OCI-LY7 (cell line): ENCODE data around the gene GPRC5C. TPM values are rescaled to one million over a fixed set of nuclear protein-coding genes. Genes with fewer than 3 reads are reported as not detected.

Source experiments
- BruUV-seq: library from RNA; stranded (reverse); fragments of 400-500 nt; replicated peaks from 2 replicates; lab custom pipeline; 2021; lab: Mats Ljungman, UMichigan
- CTCF ChIA-PET: fragments of 300-600 bp; sonication (Branson Sonifier 250); formaldehyde crosslinking; loops from one replicate; lab custom pipeline; 2022; ENCODE audit warnings: antibody characterized with exemption; ENCODE audit not compliant: unreplicated experiment; lab: Charles Lee
- POLR2A ChIA-PET: fragments of 300-600 bp; sonication (Branson Sonifier 250); formaldehyde crosslinking; loops from one replicate; lab custom pipeline; 2022; ENCODE audit warnings: antibody characterized with exemption; lab: Charles Lee
- DNase-seq: peaks from one replicate; pipeline ENCODE4 v3.0.0-alpha.2; 2015; ENCODE audit warnings: low spot score
- H2AFZ ChIP-seq: fragments of 200-600 bp; sonication (generic), shearing (Covaris generic); 2 replicates; pipeline ENCODE4 v1.6.1; 2014; ENCODE audit warnings: mild to moderate bottlenecking, antibody characterized with exemption, low read length, moderate library complexity
- H3K27ac ChIP-seq: fragments of 200-600 bp; sonication (generic); 2 replicates; pipeline ENCODE4 v1.5.1; 2014; ENCODE audit warnings: mixed run types, low read depth, mild to moderate bottlenecking, moderate library complexity, low read length, inconsistent platforms; ENCODE audit not compliant: poor library complexity, severe bottlenecking
- H3K36me3 ChIP-seq: fragments of 200-600 bp; sonication (generic); 2 replicates; pipeline ENCODE4 v1.6.1; 2014; ENCODE audit warnings: mild to moderate bottlenecking, antibody characterized with exemption, low read length, moderate library complexity, mixed read lengths; ENCODE audit not compliant: insufficient read depth
- H3K4me1 ChIP-seq: fragments of 200-600 bp; sonication (generic); 2 replicates; pipeline ENCODE4 v1.5.1; 2014; ENCODE audit warnings: mild to moderate bottlenecking, low read length; ENCODE audit not compliant: insufficient read depth, poor library complexity, severe bottlenecking
- H3K4me2 ChIP-seq: fragments of 200-600 bp; sonication (generic); 2 replicates; pipeline ENCODE4 v1.6.1; 2014; ENCODE audit warnings: mild to moderate bottlenecking, low read length
- H3K4me3 ChIP-seq: fragments of 200-600 bp; sonication (generic); 2 replicates; pipeline ENCODE4 v1.5.1; 2014; ENCODE audit warnings: mild to moderate bottlenecking, low read depth, low read length; ENCODE audit not compliant: poor library complexity, severe bottlenecking
- H3K79me2 ChIP-seq: fragments of 200-600 bp; sonication (generic); 2 replicates; pipeline ENCODE4 v1.6.1; 2016; ENCODE audit warnings: low read depth, mild to moderate bottlenecking, low read length, moderate library complexity, mixed read lengths; ENCODE audit not compliant: insufficient read depth
- H3K9me2 ChIP-seq: fragments of 200-600 bp; sonication (generic); 2 replicates; pipeline ENCODE4 v1.6.1; 2016; ENCODE audit warnings: mild to moderate bottlenecking, low read length, mixed read lengths; ENCODE audit not compliant: insufficient read depth
- H3K9me3 ChIP-seq: fragments of 200-600 bp; sonication (generic); 2 replicates; pipeline ENCODE4 v1.6.1; 2014; ENCODE audit warnings: mild to moderate bottlenecking, mixed run types, low read length, mixed read lengths
- H4K20me1 ChIP-seq: fragments of 200-600 bp; sonication (generic); 2 replicates; pipeline ENCODE4 v1.6.1; 2014; ENCODE audit warnings: mild to moderate bottlenecking, antibody characterized with exemption, low read length, moderate library complexity, mixed read lengths; ENCODE audit not compliant: insufficient read depth
- EZH2phosphoT487 ChIP-seq: fragments of 200-600 bp; sonication (generic); IDR thresholded peaks from 2 replicates; pipeline ENCODE4 v1.6.1; 2018; ENCODE audit warnings: low read depth, borderline replicate concordance, mild to moderate bottlenecking, mixed run types, antibody characterized with exemption, low read length, moderate library complexity, mixed read lengths
- intact Hi-C: fragments of 100-400 bp; cut with micrococcal nuclease; formaldehyde crosslinking; loops from one replicate; pipeline ENCODE4 v1.10.0; 2022; ENCODE audit not compliant: unreplicated experiment
- total RNA-seq, 2 experiments: library from RNA; depleted of rRNA in 1 of 2; stranded (reverse); fragments of >200 nt in 1 of 2; shearing (Covaris generic) in 1 of 2; gene quantifications; 2 replicates each; pipeline ENCODE4 v1.2.3, GENCODE V29; 2014 to 2022
- TF ChIP-seq, protein P1 (sequence below): fragments of 200-600 bp; sonication (generic); conservative IDR thresholded peaks from 2 replicates; pipeline ENCODE4 v1.5.1; 2014; ENCODE audit warnings: mild to moderate bottlenecking, antibody characterized with exemption, low read length, moderate library complexity, mixed read lengths

GPRC5C gene
- total RNA-seq, 2 experiments from 2014 or later = 1.1 to 19.5 TPM

GRCh38 chr17:74392848-74393247 lies 39.0 kb upstream of the GPRC5C start:
- no TSS peak for BruUV-seq
- Histone ChIP-seq H3K4me2 (no peak overlapping the region), H3K36me3 (no peaks in the 10 kb centered on the region), H3K4me3 (no peak overlapping the region), H2AFZ (peak overlapping the region; percentile 46; the same call in 1 of the 2 replicates), H3K79me2 (no peaks in the 10 kb centered on the region), H3K9me3 (no peaks in the 10 kb centered on the region), H3K4me1 (no peaks in the 10 kb centered on the region), H3K27ac (no peak overlapping the region), H4K20me1 (no peaks in the 10 kb centered on the region), H3K9me2 (no peaks in the 10 kb centered on the region)
- DNase-seq = peak; percentile 54
- ChIA-PET CTCF (interaction anchor here (0.6 to 1.3 kb wide), 2 partner anchors 36 to 65 kb away, joined by 3 read pairs; no protein-coding TSS in a partner anchor), POLR2A (interaction anchor here (0.5 to 2.1 kb wide), 6 partner anchors 13 to 199 kb away, joined by 3 to 7 read pairs (median 4); no protein-coding TSS in a partner anchor)
- intact Hi-C loops = no loop called here
- TF ChIP-seq, protein P1, sequence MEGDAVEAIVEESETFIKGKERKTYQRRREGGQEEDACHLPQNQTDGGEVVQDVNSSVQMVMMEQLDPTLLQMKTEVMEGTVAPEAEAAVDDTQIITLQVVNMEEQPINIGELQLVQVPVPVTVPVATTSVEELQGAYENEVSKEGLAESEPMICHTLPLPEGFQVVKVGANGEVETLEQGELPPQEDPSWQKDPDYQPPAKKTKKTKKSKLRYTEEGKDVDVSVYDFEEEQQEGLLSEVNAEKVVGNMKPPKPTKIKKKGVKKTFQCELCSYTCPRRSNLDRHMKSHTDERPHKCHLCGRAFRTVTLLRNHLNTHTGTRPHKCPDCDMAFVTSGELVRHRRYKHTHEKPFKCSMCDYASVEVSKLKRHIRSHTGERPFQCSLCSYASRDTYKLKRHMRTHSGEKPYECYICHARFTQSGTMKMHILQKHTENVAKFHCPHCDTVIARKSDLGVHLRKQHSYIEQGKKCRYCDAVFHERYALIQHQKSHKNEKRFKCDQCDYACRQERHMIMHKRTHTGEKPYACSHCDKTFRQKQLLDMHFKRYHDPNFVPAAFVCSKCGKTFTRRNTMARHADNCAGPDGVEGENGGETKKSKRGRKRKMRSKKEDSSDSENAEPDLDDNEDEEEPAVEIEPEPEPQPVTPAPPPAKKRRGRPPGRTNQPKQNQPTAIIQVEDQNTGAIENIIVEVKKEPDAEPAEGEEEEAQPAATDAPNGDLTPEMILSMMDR = no peak
- TF ChIP-seq EZH2phosphoT487 = no peak

DNA sequence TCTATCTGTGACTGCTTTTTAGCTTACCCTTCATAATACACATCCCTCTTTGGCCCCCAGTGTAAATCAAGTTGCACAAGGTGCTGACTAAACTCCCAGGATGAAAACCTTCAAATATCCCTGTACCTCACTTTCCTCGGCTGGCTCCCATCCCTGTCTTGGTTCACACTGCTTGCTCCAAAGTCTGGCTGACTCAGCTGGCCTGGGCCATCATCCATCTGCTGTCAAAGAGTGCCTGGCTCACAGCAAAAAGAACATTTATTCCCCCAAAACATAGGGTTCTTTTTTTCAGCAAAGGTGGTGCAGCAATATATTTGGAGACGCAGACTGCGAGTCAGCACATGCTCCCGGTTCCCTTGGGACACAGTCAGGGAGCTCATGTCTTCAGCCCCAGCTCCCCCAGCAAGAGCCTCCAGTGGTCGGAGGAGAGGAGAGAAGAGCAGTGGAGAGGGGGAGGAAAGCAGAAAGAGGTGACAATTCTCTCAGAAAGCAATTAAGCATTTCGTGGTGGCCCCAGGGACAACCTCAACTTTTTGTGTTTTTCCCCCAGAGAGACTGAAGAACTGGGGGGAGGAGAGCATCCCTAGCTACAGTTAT lies 38.4 kb upstream of the GPRC5C start:
- POLR2A ChIA-PET = interaction anchor here (0.5 to 2.1 kb wide), 6 partner anchors 14 to 198 kb away, joined by 3 to 7 read pairs (median 4); no protein-coding TSS in a partner anchor
- CTCF ChIA-PET = interaction anchor here (0.6 to 1.3 kb wide), 2 partner anchors 35 to 64 kb away, joined by 3 read pairs; no protein-coding TSS in a partner anchor
- no peaks in the 10 kb centered on the region for H3K9me3 ChIP-seq
- TF ChIP-seq, protein P1 = no peak
- no peak for TF ChIP-seq EZH2phosphoT487
- H3K79me2 ChIP-seq = no peaks in the 10 kb centered on the region
- peak overlapping the region; percentile 46; the same call in 1 of the 2 replicates for H2AFZ ChIP-seq
- H3K4me3 ChIP-seq = no peak overlapping the region
- intact Hi-C loops = no loop called here
- no peak for DNase-seq
- no peaks in the 10 kb centered on the region for H3K9me2 ChIP-seq
- no peak overlapping the region for H3K27ac ChIP-seq
- H3K4me2 ChIP-seq = no peak overlapping the region
- no peaks in the 10 kb centered on the region for H4K20me1 ChIP-seq
- no TSS peak for BruUV-seq
- H3K4me1 ChIP-seq = no peaks in the 10 kb centered on the region
- no peaks in the 10 kb centered on the region for H3K36me3 ChIP-seq
